ENCODE results near the gene APBB1IP. TPM values are rescaled to one million over a fixed set of nuclear protein-coding genes. Genes with fewer than 3 reads are reported as not detected.

The APBB1IP gene
- total RNA-seq, 6 experiments from 2014 or later: 30.7 to 37.6 (median 35.5) TPM

DNA sequence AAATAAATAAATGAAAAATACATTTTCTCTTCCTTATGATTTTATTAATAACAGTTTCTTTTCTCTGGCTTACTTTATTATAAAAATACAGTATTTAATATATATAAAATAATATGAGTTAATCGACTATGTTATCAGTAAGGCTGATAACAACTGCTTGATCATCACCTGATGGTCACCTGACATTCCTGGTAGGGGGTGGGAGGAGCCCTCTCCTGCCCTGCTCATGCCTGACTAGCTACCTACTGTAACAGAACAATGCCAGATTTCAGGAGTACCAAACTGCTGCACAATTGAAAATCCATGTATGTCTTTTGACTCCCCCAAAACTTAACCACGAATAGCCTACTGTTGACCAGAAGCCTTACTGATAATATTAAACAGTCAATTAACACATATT is 1.3 kb upstream of the APBB1IP start:
- Mint-ChIP-seq H3K4me1 (ENCODE audit: low read depth) (peaks cover 39% of the 10 kb centered on the region), H3K4me3 (no peak overlapping the region), H3K9me3 (no peaks in the 10 kb centered on the region; the same call in 1 of the 2 replicates), H3K36me3 (ENCODE audit: low read depth) (peaks cover 2% of the 10 kb centered on the region), H3K27ac (no peak overlapping the region), H3K27me3 (ENCODE audit: insufficient read depth) (no peaks in the 10 kb centered on the region)
- DNase-seq: no peak
- TF ChIP-seq, protein P1, sequence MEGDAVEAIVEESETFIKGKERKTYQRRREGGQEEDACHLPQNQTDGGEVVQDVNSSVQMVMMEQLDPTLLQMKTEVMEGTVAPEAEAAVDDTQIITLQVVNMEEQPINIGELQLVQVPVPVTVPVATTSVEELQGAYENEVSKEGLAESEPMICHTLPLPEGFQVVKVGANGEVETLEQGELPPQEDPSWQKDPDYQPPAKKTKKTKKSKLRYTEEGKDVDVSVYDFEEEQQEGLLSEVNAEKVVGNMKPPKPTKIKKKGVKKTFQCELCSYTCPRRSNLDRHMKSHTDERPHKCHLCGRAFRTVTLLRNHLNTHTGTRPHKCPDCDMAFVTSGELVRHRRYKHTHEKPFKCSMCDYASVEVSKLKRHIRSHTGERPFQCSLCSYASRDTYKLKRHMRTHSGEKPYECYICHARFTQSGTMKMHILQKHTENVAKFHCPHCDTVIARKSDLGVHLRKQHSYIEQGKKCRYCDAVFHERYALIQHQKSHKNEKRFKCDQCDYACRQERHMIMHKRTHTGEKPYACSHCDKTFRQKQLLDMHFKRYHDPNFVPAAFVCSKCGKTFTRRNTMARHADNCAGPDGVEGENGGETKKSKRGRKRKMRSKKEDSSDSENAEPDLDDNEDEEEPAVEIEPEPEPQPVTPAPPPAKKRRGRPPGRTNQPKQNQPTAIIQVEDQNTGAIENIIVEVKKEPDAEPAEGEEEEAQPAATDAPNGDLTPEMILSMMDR (IDR thresholded peaks at IDR 0.05): no peak

DNA sequence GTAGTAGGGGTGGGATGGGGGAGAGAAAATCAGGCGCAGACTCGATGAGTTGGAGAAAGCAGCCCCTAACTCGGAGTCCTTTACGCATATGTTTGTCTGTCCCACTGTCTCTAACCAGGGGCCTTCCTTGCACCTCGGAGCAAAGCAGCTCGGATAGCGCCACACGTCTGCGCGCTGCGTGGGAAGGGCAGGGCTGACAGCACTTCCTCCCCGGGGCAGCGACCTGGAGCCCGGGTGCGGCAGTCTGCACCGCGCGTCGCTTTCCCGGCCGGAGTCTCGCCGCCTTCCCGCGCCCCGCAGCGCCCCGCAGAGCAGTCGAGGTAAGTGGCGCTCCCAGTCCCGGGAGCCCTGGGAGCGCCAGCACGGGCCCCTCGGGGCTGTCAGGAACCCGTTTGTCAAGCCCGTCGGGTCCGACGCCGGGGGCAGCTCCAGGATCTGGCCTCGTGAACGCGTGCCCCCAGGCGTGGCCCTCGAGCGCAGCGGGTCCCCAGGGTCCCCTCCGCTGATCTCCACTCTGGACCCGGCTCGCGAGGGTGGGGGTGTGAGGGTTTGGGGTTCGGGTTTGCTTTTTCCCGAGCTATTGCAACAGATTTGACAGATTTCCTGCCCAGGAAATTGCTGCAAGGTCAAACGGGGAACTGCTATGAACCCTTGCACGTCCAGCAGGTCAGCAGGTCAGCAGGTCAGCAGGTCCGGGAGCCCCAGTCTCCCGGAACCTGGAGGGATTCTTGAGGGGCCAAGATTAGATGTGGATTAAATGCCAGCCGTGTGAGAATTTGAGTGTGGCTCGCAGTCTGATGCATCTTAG is 597 bp downstream of the APBB1IP start:
- peak overlapping the region; percentile 91 for H3K27ac Mint-ChIP-seq
- peaks cover 51% of the 10 kb centered on the region for H3K4me1 Mint-ChIP-seq (ENCODE audit: low read depth)
- TF ChIP-seq, protein P1 (IDR thresholded peaks at IDR 0.05): no peak; the same call in 1 of the 2 replicates
- H3K9me3 Mint-ChIP-seq: no peaks in the 10 kb centered on the region; the same call in 1 of the 2 replicates
- no peak for DNase-seq
- H3K27me3 Mint-ChIP-seq (ENCODE audit: insufficient read depth): no peaks in the 10 kb centered on the region
- peaks cover 14% of the 10 kb centered on the region for H3K36me3 Mint-ChIP-seq (ENCODE audit: low read depth)
- peak overlapping the region; percentile 90 for H3K4me3 Mint-ChIP-seq

DNA sequence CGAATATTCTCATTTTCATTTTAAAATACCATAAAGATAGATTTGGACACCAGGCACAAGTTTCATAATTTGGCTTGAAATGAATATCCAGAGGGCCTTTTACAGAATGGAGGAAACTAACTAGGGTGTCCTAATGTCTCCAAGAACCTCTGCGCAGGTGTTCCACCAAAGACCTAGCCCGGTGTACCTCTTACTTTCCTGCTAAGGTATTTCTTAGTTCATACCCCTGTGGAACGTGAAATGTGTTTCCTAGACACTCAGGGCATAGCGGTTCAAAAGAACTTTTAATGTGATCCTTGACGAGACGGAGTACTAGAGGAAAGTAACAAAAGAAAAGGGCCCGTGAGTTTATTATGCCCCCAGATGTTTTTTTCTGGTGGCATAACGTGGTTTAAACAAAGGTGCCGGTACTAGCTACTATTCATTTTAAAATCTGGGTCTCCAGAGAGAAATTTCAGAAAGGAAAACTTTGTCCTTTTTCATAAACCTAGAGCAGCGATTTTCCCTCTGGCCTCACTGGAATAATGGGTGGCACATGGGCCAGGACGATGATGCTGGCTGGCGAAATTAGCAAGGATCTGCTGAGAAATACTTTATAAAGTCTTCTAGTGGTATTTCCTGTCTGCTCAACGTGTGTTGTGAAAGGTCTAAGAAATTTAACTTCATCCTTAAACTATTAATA is 1.4 kb downstream of the APBB1IP start:
- Mint-ChIP-seq H3K36me3 (ENCODE audit: low read depth) (peaks cover 22% of the 10 kb centered on the region), H3K27me3 (ENCODE audit: insufficient read depth) (no peaks in the 10 kb centered on the region), H3K9me3 (peaks cover 5% of the 10 kb centered on the region), H3K4me1 (ENCODE audit: low read depth) (peaks cover 59% of the 10 kb centered on the region), H3K27ac (peak overlapping the region; percentile 91), H3K4me3 (peak overlapping the region; percentile 90)
- TF ChIP-seq, protein P1 (IDR thresholded peaks at IDR 0.05): no peak
- no peak for DNase-seq

DNA sequence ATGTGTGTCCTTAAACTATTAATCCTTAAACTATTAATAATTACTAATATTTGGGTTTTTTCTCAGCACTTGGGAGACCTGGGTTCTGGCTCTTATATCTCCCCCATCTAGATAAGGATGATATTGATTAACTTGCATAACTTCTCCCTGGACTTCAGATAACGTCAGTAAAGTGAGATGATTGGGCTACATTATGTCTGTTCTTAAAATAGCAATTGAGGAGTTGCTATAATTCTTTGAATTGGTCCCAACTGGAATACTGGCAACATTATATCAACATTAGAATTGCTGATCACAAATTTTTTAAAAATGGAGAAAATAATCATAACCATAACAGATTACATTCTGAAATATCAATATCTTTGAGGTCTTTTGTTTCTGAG is 1.9 kb downstream of the APBB1IP start:
- peaks cover 23% of the 10 kb centered on the region for H3K36me3 Mint-ChIP-seq (ENCODE audit: low read depth)
- peaks cover 60% of the 10 kb centered on the region for H3K4me1 Mint-ChIP-seq (ENCODE audit: low read depth)
- H3K4me3 Mint-ChIP-seq: peak overlapping the region; percentile 90
- H3K27ac Mint-ChIP-seq: peak overlapping the region; percentile 91
- TF ChIP-seq, protein P1 (IDR thresholded peaks at IDR 0.05): no peak
- peaks cover 5% of the 10 kb centered on the region for H3K9me3 Mint-ChIP-seq
- no peak for DNase-seq
- no peaks in the 10 kb centered on the region for H3K27me3 Mint-ChIP-seq (ENCODE audit: insufficient read depth)

DNA sequence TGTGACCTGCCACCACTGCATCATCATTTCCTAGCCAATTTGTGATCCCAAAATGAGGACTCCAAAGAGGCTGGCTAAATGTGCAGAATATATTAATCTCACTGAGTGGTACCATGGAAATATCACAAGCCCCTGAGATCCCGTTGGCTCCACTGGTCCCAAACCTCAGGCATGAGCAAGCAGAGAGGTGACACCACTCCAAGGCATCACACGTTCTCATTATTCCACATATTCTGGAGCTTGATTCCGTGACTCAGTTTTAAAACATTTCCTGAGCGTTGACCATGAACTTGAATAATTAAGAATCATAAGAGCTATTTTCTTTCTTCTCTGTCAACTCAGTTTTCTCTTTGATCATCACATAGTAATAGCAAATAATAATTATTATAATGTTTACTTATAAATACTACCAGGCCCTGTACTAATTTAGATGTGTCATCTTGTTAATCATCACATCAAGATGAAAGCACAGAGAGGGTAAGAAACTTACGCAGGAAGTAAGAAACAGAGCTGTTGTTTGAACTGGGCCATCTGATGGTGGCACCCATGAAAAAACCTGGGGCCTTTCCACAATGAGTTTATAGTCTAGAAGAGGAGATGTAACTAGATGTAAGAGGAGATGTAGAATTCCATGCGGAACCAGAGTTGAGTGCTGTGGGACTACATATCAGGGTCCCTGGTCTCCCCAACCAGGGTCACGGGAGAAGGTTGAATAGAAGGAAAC is 3.5 kb downstream of the APBB1IP start:
- peaks cover 76% of the 10 kb centered on the region for H3K4me1 Mint-ChIP-seq (ENCODE audit: low read depth)
- peak overlapping the region; percentile 76 for H3K4me3 Mint-ChIP-seq
- TF ChIP-seq, protein P1 (IDR thresholded peaks at IDR 0.05): no peak
- no peaks in the 10 kb centered on the region for H3K27me3 Mint-ChIP-seq (ENCODE audit: insufficient read depth)
- peaks cover 28% of the 10 kb centered on the region for H3K36me3 Mint-ChIP-seq (ENCODE audit: low read depth)
- DNase-seq: peak; percentile 74
- peaks cover 5% of the 10 kb centered on the region for H3K9me3 Mint-ChIP-seq
- peak overlapping the region; percentile 94 for H3K27ac Mint-ChIP-seq
